ENCODE data around the gene SLC66A1.

Gene SLC66A1

GRCh38 chr1:19350566-19350965, 38.4 kb downstream of the SLC66A1 start:
- H3K4me1 ChIP-seq (ENCODE audit: control insufficient read depth, insufficient read depth, low read depth, low read length), result peaks cover 27% of the 10 kb centered on the region
- no peak overlapping the region for H4K8ac ChIP-seq (ENCODE audit: low read length)
- H3K27ac ChIP-seq (ENCODE audit: low read length, poor library complexity, severe bottlenecking), result no peak overlapping the region
- H3K27me3 ChIP-seq (ENCODE audit: control insufficient read depth in 1 of 2, insufficient read depth in 1 of 2, low read length in 2 of 2), result no peaks in the 10 kb centered on the region
- WGBS, result 95% methylated on average over 3 of the region's 5 CpGs
- H4K91ac ChIP-seq (ENCODE audit: low read length), result no peak overlapping the region
- H2BK5ac ChIP-seq (ENCODE audit: low read depth, low read length, poor library complexity, severe bottlenecking), result no peak overlapping the region
- H3K36me3 ChIP-seq (ENCODE audit: control insufficient read depth in 1 of 2, insufficient read depth in 2 of 2, low read depth in 1 of 2, low read length in 2 of 2), result peaks cover 64 to 87% of the 10 kb centered on the region in 2 experiments
- no peak overlapping the region for H3K4me2 ChIP-seq (ENCODE audit: low read length, poor library complexity, severe bottlenecking)
- H2BK12ac ChIP-seq (ENCODE audit: low read length in 2 of 2), result no peak overlapping the region
- no peak overlapping the region for H3K4me3 ChIP-seq (ENCODE audit: insufficient read depth in 1 of 2, low read depth in 1 of 2, low read length in 2 of 2)
- no peak for DNase-seq
- no peak overlapping the region for H3K18ac ChIP-seq (ENCODE audit: low read depth in 1 of 2, low read length in 2 of 2)
- no peak overlapping the region for H3K4ac ChIP-seq (ENCODE audit: low read depth in 1 of 2, low read length in 2 of 2)
- no peak overlapping the region for H3K14ac ChIP-seq (ENCODE audit: low read length in 2 of 2)
- H2AK5ac ChIP-seq (ENCODE audit: low read length, severe bottlenecking), result no peak overlapping the region
- no peak overlapping the region for H2AFZ ChIP-seq (ENCODE audit: low read depth, low read length)
- no peaks in the 10 kb centered on the region for H3K9me3 ChIP-seq (ENCODE audit: control insufficient read depth, low read length)
- no peak overlapping the region for H2BK15ac ChIP-seq (ENCODE audit: low read depth, poor library complexity, severe bottlenecking)
- no peak overlapping the region for H2BK120ac ChIP-seq (ENCODE audit: low read depth, low read length)
- H3K79me1 ChIP-seq (replicated peaks; ENCODE audit: low read length, poor library complexity, severe bottlenecking), result peaks cover 51% of the 10 kb centered on the region
- no peak overlapping the region for H3K23ac ChIP-seq (ENCODE audit: low read length in 2 of 2)
- no peak overlapping the region for H3K9ac ChIP-seq (ENCODE audit: low read length)

DNA sequence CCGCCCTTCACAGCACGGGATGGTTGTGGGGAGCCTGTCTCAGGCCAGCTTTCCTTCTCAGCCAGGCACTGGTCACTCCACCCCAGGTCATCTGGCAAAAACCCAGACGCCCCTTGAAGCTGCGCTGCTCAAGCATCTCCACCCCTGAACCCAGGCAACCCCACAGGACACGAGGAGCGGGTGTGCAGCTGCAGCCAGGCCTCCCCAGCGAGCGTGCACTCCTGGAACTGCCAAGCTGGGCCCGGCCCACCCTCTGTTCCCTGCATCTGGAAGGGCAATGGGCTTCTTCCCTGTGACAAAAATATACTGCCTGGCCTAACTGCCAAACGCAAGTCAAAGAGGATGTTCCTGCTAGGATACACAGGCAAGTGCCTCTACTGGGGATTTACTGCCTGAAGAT, 39.7 kb downstream of the SLC66A1 start:
- WGBS, result 91% methylated on average over 10 of the region's 10 CpGs
- H2BK15ac ChIP-seq (ENCODE audit: low read depth, poor library complexity, severe bottlenecking), result no peak overlapping the region
- H3K79me1 ChIP-seq (replicated peaks; ENCODE audit: low read length, poor library complexity, severe bottlenecking), result peaks cover 48% of the 10 kb centered on the region
- H3K23ac ChIP-seq (ENCODE audit: low read length in 2 of 2), result no peak overlapping the region
- H3K9ac ChIP-seq (ENCODE audit: low read length), result peak overlapping the region; percentile 15
- no peak overlapping the region for H4K8ac ChIP-seq (ENCODE audit: low read length)
- no peak overlapping the region for H3K18ac ChIP-seq (ENCODE audit: low read depth in 1 of 2, low read length in 2 of 2)
- DNase-seq, result no peak
- H3K36me3 ChIP-seq (ENCODE audit: control insufficient read depth in 1 of 2, insufficient read depth in 2 of 2, low read depth in 1 of 2, low read length in 2 of 2), result peaks cover 70 to 95% of the 10 kb centered on the region in 2 experiments
- H3K4ac ChIP-seq (ENCODE audit: low read depth in 1 of 2, low read length in 2 of 2), result no peak overlapping the region
- H2BK12ac ChIP-seq (ENCODE audit: low read length in 2 of 2), result no peak overlapping the region
- H2BK120ac ChIP-seq (ENCODE audit: low read depth, low read length), result no peak overlapping the region
- H3K4me1 ChIP-seq (ENCODE audit: control insufficient read depth, insufficient read depth, low read depth, low read length), result peaks cover 34% of the 10 kb centered on the region
- no peaks in the 10 kb centered on the region for H3K27me3 ChIP-seq (ENCODE audit: control insufficient read depth in 1 of 2, insufficient read depth in 1 of 2, low read length in 2 of 2)
- no peaks in the 10 kb centered on the region for H3K9me3 ChIP-seq (ENCODE audit: control insufficient read depth, low read length)
- no peak overlapping the region for H4K91ac ChIP-seq (ENCODE audit: low read length)
- H2BK5ac ChIP-seq (ENCODE audit: low read depth, low read length, poor library complexity, severe bottlenecking), result no peak overlapping the region
- H3K4me3 ChIP-seq (ENCODE audit: insufficient read depth in 1 of 2, low read depth in 1 of 2, low read length in 2 of 2), result no peak overlapping the region
- no peak overlapping the region for H2AK5ac ChIP-seq (ENCODE audit: low read length, severe bottlenecking)
- H3K4me2 ChIP-seq (ENCODE audit: low read length, poor library complexity, severe bottlenecking), result no peak overlapping the region
- no peak overlapping the region for H3K14ac ChIP-seq (ENCODE audit: low read length in 2 of 2)
- H3K27ac ChIP-seq (ENCODE audit: low read length, poor library complexity, severe bottlenecking), result no peak overlapping the region
- no peak overlapping the region for H2AFZ ChIP-seq (ENCODE audit: low read depth, low read length)

DNA sequence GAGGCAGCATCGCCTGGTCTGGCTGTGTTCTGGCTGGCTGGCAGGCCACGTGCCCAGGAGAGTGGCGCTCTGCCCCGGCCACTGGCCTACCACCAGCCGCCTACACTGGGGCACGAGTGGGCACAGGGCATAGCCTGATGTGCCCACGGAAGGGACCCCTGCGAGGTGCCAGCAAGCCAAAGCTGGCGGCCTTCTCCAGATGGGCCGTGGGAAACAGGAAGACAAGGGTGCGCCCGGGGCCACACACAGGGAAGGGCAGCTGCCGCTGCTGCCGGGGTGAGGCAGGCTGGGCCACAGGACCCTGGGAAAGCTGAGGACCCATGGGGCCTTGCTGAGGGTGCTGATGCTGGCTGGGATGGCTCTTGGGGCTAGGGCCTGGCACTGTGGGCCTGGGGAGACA, 40.7 kb downstream of the SLC66A1 start:
- Histone ChIP-seq H3K9me3 (ENCODE audit: control insufficient read depth, low read length) (no peaks in the 10 kb centered on the region), H2AFZ (ENCODE audit: low read depth, low read length) (no peak overlapping the region), H2BK15ac (ENCODE audit: low read depth, poor library complexity, severe bottlenecking) (no peak overlapping the region), H2BK5ac (ENCODE audit: low read depth, low read length, poor library complexity, severe bottlenecking) (no peak overlapping the region), H2BK120ac (ENCODE audit: low read depth, low read length) (no peak overlapping the region), H3K4ac (ENCODE audit: low read depth in 1 of 2, low read length in 2 of 2) (no peak overlapping the region), H3K23ac (ENCODE audit: low read length in 2 of 2) (no peak overlapping the region), H3K9ac (ENCODE audit: low read length) (no peak overlapping the region), H3K4me2 (ENCODE audit: low read length, poor library complexity, severe bottlenecking) (no peak overlapping the region), H3K18ac (ENCODE audit: low read depth in 1 of 2, low read length in 2 of 2) (no peak overlapping the region), H4K8ac (ENCODE audit: low read length) (no peak overlapping the region), H3K36me3 (ENCODE audit: control insufficient read depth in 1 of 2, insufficient read depth in 2 of 2, low read depth in 1 of 2, low read length in 2 of 2) (peaks cover 73 to 94% of the 10 kb centered on the region in 2 experiments), H3K27me3 (ENCODE audit: control insufficient read depth in 1 of 2, insufficient read depth in 1 of 2, low read length in 2 of 2) (no peaks in the 10 kb centered on the region), H2AK5ac (ENCODE audit: low read length, severe bottlenecking) (no peak overlapping the region), H3K27ac (ENCODE audit: low read length, poor library complexity, severe bottlenecking) (no peak overlapping the region), H3K79me1 (replicated peaks; ENCODE audit: low read length, poor library complexity, severe bottlenecking) (peaks cover 45% of the 10 kb centered on the region), H4K91ac (ENCODE audit: low read length) (no peak overlapping the region), H3K14ac (ENCODE audit: low read length in 2 of 2) (no peak overlapping the region), H3K4me3 (ENCODE audit: insufficient read depth in 1 of 2, low read depth in 1 of 2, low read length in 2 of 2) (no peak overlapping the region), H2BK12ac (ENCODE audit: low read length in 2 of 2) (no peak overlapping the region), H3K4me1 (ENCODE audit: control insufficient read depth, insufficient read depth, low read depth, low read length) (peaks cover 34% of the 10 kb centered on the region)
- 98% methylated on average over 14 of the region's 14 CpGs for WGBS
- DNase-seq, result no peak

DNA sequence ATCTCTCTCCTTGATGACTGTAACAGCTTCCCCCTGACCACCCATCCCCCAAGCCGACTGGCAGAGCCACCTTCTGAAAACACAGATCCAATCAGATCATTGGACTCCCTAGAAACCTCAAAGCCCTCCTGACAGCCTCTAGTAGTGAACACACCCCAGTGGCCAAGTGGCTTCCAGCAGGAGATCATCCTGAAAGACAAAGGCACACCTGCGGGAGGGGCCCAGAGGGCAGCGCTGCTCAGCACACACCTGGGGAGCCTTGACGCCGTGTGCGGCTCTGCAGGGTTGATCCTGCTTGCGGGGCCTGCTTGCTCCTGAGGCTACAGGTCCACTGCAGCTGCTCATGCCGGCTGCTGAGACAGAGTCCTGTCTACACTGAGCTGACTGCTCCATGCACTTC, 41.5 kb downstream of the SLC66A1 start:
- Histone ChIP-seq H3K36me3 (ENCODE audit: control insufficient read depth in 1 of 2, insufficient read depth in 2 of 2, low read depth in 1 of 2, low read length in 2 of 2) (peaks cover 66 to 87% of the 10 kb centered on the region in 2 experiments), H2BK120ac (ENCODE audit: low read depth, low read length) (no peak overlapping the region), H2BK5ac (ENCODE audit: low read depth, low read length, poor library complexity, severe bottlenecking) (no peak overlapping the region), H3K27me3 (ENCODE audit: control insufficient read depth in 1 of 2, insufficient read depth in 1 of 2, low read length in 2 of 2) (no peaks in the 10 kb centered on the region), H2BK12ac (ENCODE audit: low read length in 2 of 2) (no peak overlapping the region), H3K4me2 (ENCODE audit: low read length, poor library complexity, severe bottlenecking) (no peak overlapping the region), H3K14ac (ENCODE audit: low read length in 2 of 2) (no peak overlapping the region), H3K9me3 (ENCODE audit: control insufficient read depth, low read length) (no peaks in the 10 kb centered on the region), H3K9ac (ENCODE audit: low read length) (no peak overlapping the region), H3K4me1 (ENCODE audit: control insufficient read depth, insufficient read depth, low read depth, low read length) (peaks cover 34% of the 10 kb centered on the region), H2AK5ac (ENCODE audit: low read length, severe bottlenecking) (peak overlapping the region; percentile 17), H3K4ac (ENCODE audit: low read depth in 1 of 2, low read length in 2 of 2) (no peak overlapping the region), H2BK15ac (ENCODE audit: low read depth, poor library complexity, severe bottlenecking) (no peak overlapping the region), H4K8ac (ENCODE audit: low read length) (no peak overlapping the region), H3K23ac (ENCODE audit: low read length in 2 of 2) (no peak overlapping the region), H3K79me1 (replicated peaks; ENCODE audit: low read length, poor library complexity, severe bottlenecking) (peaks cover 48% of the 10 kb centered on the region), H4K91ac (ENCODE audit: low read length) (no peak overlapping the region), H2AFZ (ENCODE audit: low read depth, low read length) (no peak overlapping the region), H3K4me3 (ENCODE audit: insufficient read depth in 1 of 2, low read depth in 1 of 2, low read length in 2 of 2) (no peak overlapping the region), H3K27ac (ENCODE audit: low read length, poor library complexity, severe bottlenecking) (peak overlapping the region; percentile 78), H3K18ac (ENCODE audit: low read depth in 1 of 2, low read length in 2 of 2) (no peak overlapping the region)
- WGBS, result 76% methylated on average over 7 of the region's 8 CpGs
- no peak for DNase-seq

Data from mesenchymal stem cell (in vitro differentiated cells and primary cell).